ENCODE measurements around the gene CIAO2A. TPM values are rescaled to one million over a fixed set of nuclear protein-coding genes. Genes with fewer than 3 reads are reported as not detected.
"Not testable (repeated sequence)": the region's sequence is repeated elsewhere in the genome, so short reads cannot be mapped to it uniquely, and the experiment has no call there.

The CIAO2A gene
- total RNA-seq, 1 experiment from 2014 or later, result 171 TPM

- DNase-seq (ENCODE audit: low spot score), result no peak
These were observed 21.5 kb downstream of the CIAO2A start for GRCh38 chr15:64071931-64072765.

DNA sequence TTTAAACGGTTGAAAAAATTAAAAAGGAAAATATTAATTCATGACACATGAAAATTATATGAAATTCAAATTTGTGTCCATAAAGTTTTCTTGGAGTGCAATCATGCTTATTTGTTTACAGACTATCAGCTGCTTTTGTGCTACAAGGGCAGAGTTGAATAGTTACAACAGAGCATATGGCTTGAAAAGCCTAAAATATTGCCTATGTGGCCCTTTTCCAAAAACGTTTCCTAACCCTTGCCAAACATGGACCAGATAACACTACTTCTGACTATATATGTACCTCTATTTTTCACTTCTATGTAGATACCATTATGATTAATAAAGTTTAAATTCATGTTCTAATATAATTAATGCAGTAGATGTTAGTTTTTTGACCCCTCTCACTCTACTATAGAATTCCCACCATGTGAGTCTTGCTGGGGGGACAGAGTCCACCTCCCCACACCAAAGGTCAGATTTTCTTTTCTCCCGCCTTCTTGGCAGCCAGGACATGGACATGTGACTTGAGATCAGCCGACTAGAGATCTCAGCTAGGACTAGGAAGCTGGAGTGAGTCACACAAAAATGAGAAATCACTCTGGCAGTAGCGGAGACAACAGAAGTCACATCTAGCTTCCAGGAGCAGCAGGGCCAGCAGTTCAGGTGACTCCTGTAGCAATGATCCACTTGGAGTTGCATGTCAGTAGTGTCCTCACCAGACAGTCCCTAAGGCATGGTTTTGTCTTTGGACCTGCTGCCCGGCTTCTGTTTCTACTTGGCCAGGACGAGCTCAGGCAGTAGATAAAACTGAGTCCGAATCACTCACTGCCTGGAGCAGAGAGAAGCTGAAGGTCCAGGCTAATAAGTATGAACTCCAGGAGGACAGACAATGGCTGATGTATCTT, 22.4 kb downstream of the CIAO2A start:
- peak; percentile 61 for DNase-seq (ENCODE audit: low spot score)

DNA sequence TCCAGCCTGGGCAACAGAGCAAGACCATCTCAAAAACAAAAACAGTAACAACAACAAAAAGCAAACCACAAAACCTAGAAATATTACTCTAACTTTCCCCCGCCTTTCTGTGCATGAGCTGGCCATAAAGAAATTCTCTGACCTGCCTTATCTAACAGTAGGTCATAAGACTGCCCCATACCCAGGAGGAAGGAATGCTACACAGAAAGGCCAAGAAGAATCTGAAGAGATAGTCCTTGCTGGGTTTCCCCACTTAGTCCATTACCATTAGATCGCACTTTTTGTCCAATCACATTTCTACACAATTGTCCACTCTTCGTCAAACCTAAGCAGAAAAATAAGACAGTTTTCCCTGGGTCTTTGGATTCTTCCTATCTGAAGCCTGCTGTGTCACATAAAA, 23.5 kb downstream of the CIAO2A start:
- no peak for DNase-seq (ENCODE audit: low spot score)

DNA sequence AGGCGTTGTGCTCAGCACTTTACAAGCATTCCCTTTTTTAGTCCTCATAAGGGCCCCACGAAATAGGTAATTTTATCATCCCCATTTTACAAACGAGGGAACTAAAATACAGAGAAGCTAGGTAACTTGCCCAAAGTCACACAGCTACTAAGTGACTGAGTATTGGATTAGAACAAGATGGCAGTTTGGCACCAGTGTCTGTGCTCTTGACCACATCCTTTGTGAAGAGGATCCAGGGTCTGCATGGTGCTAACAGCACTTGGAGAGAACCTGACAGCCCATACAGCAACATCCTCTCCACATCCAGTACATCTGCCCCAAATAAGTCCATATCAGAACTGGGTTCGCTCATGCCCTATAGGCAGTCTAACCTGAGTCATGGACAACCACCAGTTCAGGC, 25.5 kb downstream of the CIAO2A start:
- DNase-seq (ENCODE audit: low spot score), result no peak

GRCh38 chr15:64067564-64068030, 26.0 kb downstream of the CIAO2A start:
- DNase-seq (ENCODE audit: low spot score), result peak; percentile 34

- no peak for DNase-seq (ENCODE audit: low spot score)
These were observed 27.2 kb downstream of the CIAO2A start for GRCh38 chr15:64066451-64066850.

GRCh38 chr15:64060716-64061115, 32.9 kb downstream of the CIAO2A start:
- DNase-seq (ENCODE audit: low spot score), result no peak

DNA sequence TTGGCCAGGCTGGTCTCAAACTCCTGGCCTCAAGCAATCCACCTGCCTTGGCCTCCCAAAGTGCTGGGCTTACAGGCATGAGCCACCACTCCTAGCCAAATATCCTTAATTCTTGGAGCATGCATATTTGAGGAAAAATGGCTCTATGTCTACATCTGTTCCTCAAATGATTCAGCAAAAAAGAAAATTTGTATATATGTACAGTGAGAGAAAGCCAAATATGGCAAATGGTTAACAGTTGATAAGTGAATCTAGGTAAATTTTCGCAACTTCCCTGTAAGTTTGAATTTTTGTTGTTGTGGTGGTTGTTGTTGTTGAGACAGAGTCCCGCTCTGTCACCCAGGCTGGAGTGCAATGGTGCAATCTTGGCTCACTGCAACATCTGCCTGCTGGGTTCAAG, 34.5 kb downstream of the CIAO2A start:
- not testable (repeated sequence) for DNase-seq (ENCODE audit: low spot score)

DNA sequence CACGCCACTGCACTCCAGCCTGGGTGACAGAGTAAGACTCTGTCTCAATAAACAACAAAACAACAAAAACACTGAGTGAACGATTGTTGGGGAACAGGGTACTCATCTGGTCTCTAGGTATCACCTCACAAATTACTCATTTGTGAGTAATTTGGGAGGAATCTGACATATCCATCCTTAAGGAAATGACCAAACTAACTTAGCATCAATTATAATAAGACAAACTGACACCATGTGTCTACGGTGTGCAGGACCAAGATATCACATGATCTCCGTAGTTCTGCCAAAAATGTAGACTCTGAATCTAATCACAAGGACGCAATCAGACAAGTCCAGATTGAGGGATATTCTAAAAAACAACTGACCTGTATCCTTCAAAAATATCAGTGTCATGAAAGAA, 35.4 kb downstream of the CIAO2A start:
- no peak for DNase-seq (ENCODE audit: low spot score)

- DNase-seq (ENCODE audit: low spot score), result not testable (repeated sequence)
These were observed 40.0 kb downstream of the CIAO2A start for GRCh38 chr15:64053674-64054073.

GRCh38 chr15:64052925-64053491, 40.6 kb downstream of the CIAO2A start:
- no peak for DNase-seq (ENCODE audit: low spot score)

- DNase-seq (ENCODE audit: low spot score), result no peak
These were observed 42.0 kb downstream of the CIAO2A start for GRCh38 chr15:64051407-64052259.

DNA sequence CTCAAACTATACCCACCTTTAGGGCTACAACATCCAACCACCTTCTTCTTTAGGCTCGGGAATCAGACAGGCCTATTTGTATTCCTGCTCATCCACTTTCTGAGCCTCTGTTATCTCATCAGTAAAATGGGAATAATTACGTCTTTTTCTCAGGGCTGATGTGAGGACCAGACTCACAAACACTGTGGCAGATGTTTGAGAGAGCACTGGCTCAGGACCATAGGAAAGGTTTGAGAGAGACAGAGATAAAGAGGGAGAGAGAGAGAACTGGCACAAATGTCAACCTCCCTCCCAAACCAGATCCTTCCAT, 42.6 kb downstream of the CIAO2A start:
- DNase-seq (ENCODE audit: low spot score), result no peak

DNA sequence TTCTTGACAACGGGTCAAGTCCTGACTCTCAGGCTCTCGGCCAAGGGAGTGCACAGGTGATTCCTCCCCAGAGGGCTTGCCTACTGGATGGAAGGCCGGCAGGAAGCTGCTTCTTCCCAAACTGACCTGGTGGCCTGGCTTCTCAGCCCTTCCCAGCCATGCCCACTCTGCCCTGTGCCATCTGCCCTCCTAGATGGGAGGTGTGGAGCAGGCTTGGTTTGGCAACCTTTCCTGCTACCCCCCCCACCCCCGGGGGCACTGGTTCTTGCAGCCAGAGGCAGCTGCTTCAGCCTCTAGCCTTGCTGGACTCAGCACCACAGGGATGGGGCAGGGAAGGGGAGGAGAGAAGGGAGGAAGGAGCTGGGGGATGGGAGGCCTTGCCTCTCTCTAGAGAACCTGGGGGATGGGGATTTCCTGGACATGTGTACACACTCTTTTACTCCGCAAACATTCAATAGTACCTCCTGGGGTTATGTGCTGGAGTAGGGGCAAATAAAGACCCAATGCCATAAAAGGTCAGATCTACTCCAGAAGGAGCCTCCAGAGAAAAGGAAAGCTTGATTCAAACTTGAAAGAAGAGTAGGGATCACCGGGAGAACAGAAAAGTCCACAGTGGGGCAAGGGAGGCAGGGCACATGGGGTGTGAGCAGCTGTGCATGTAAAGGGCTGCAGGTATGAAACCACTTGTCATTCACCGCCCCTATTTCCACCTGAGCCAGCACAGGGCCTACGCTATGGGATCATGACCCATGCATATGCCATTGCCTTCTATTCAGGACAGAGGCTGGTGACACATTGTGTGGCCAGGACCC, 43.2 kb downstream of the CIAO2A start:
- no peak for DNase-seq (ENCODE audit: low spot score)

DNA sequence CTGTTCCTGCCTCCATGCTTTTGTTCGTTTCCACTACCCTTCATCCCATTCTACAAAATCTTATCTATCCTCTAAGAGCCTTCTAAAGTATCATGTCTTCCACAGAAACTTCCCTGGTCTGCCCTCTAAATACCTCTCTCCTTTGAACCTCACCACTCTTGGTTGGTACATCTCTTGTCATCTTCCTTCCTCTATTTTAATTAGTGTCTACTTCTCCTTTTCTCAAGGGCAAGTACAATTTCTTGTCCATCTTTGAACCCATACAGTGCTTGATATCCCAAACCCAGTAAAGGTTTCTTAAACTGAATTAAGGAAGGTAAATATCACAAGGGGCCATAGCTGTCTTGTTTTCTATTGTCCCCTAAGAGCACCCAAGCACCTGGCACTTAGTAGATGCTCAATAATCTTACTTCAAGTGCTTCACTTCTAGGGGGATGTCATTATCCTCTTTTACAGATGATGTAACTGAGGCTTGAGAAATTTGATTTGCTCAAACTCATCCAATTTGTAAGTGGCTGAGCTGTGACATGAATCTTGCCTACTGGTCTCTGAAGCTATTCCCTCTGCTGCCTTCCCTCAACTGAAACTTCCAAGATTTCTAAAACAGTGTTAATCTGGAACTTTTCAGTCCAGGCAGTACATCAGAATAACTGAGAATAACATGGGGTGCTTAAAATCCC, 44.7 kb downstream of the CIAO2A start:
- DNase-seq (ENCODE audit: low spot score), result no peak

GRCh38 chr15:64046421-64047153, 47.1 kb downstream of the CIAO2A start, which contains the start of gene DAPK2:
Gene DAPK2, minus strand, starts transcription at chr15:64046485. Its CDS starts 6,224 bp downstream, at chr15:64040261.
- DNase-seq (ENCODE audit: low spot score), result no peak

- DNase-seq (ENCODE audit: low spot score), result no peak
These were observed 47.7 kb downstream of the CIAO2A start for GRCh38 chr15:64045774-64046420.

- DNase-seq (ENCODE audit: low spot score), result no peak
These were observed 48.6 kb downstream of the CIAO2A start for GRCh38 chr15:64045101-64045435.

Data from H4 (cell line).